Stimulated activated CD4-positive, alpha-beta T cell treated with anti-CD3 and anti-CD28 coated beads, TNF-alpha, amount 100 ng/mL, for 1 hour (primary cell): ENCODE measurements around the gene PTPA.
"Not testable (repeated sequence)": the region's sequence is repeated elsewhere in the genome, so short reads cannot be mapped to it uniquely, and the experiment has no call there.

Experiments used
- DNase-seq, 3 donors: peaks; one replicate each; pipeline ENCODE4 v3.0.0-alpha.2; 2020; ENCODE audit warnings: low read depth in 3 of 3, low spot score in 1 of 3

PTPA gene

DNA sequence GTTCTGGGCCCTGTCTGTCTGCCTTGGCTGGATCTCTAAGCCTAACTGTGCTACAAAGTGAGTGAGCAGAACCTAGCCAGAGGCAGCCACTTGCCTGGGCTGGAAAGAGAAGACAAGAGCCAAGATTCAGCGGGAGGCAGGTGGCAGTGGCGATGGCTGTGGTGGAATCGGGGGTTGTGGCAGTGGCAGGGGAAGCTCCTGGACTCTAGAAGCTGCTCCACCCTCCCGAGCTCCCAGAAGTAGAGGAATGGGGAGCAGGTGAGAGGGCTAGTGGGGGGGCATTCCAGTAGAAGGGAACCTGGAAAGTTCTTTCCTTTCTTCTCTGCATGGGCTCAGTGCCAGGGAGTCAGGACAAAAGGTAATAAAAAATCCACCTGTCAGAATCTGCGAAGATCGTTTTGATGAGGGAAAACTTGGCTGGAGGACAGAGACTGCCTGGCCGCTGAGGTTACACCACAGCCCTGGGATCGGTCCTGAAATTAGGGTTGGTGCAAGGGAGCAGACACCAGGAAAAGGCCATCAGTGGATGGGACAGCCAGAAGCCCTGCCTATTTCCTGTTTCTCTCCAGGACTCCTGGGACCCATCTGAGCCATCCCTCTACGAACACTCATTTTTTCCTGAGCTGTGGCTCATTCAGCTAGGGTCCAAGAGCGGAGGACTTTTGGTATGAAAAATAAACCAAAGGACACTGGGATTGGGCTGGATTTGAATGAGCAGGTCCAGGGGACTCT, 2.2 kb upstream of the PTPA start:
- no peak for DNase-seq

DNA sequence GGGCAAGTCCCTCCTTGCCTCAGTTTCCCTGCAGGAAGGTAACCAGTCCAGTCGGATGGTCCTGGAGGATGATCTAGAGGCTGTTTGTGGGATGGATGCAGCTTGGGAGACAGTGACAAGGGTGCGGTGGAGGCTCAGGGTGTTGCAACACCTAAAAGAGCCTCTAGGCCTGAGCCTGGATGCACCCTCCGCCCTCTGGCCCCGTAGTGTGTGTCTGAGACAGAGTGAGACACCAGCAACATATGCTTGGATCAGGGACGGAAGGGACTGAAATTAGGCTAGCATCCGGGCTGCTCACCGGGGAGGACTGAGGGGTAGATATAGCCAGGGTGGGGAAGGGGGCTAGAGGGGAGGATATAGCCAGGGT, 1.7 kb upstream of the PTPA start:
- DNase-seq: no peak

DNA sequence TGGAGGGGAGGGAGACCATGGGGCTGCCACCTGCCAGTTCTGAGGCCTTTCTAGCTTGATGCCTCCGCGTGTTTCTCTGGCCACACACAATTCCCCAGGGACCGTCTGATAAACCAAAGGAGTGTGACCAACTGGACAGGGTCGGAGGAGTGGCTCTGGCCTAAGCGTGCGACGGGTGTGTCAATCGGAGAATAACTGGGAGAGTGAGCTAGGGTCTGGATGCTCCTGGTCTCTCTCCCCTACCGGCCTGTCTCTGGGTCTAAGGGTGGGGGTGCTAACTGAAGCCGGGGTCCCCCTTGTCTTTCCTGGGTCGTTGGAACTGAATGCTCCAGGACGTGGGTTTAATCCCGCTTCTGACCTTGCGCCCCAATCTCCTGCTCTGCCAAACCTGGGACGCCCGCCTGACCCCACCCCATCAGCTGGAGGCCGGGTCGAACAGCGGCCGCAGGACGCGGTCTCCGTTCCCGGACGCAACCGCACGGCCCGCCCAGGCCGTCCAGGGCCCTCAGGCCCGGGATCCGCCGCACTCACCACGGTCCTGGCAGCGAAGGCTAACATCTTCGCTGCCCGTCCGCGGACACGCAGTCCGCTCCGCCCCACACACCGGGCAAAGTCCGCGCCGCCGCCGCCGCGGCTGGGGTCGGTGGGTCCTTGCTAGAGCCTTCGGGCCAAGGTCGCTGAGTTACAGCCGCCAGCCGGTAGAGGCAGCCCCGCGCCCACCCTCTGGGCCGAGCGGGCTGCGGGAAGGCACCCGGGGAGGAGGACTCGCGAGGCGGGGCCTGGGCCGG, 1.1 kb upstream of the PTPA start:
- DNase-seq: no peak

DNA sequence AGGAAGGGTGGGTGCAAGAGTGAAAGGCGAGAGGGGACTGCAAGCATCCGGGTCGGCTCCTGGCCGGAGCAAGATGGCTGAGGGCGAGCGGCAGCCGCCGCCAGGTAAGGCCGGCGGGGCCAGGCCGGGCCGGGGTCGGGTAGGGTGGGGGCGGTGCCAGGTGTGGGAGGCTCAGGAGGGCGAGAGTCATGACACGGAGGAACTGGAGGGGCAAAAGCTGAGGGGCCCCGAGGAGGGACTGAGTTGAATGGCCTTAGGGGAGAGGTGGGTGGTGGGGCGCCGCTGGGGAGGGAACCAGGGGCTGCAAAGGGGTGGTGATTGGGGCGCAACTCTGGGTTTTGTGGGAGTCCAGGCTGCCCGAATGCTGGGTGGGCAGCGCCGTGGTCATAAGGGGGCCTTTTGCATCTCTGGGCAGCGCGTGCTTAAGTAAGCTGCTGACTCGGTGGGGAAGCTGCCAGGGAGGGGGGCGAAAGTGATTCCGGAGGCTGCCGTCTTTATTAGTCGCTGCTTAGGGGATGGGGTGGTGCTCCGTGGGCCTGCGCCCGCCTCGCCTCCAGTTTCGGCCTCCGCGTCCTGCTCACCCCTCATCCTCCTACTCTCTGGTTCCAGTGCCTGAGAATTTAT, 425 bp downstream of the PTPA start:
- DNase-seq: no peak

DNA sequence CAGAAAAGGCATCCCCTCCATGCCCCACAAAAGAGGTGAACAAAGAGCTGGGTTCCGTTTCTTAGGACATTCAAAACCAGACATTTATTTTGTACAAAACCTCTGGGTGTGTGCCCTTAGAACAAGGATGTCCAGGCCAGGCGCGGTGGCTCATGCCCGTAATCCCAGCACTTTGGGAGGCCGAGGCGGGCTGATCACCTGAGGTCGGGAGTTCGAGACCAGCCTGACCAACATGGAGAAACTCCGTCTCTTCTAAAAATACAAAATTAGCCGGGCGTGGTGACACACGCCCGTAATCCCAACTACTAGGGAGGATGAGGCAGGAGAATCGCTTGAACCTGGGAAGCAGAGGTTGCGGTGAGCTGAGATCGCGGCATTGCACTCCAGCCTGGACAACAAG, 1.3 kb downstream of the PTPA start:
- DNase-seq: not testable (repeated sequence)

- no peak for DNase-seq
Measured at GRCh38 chr9:129113645-129114304, 2.6 kb downstream of the PTPA start.

DNA sequence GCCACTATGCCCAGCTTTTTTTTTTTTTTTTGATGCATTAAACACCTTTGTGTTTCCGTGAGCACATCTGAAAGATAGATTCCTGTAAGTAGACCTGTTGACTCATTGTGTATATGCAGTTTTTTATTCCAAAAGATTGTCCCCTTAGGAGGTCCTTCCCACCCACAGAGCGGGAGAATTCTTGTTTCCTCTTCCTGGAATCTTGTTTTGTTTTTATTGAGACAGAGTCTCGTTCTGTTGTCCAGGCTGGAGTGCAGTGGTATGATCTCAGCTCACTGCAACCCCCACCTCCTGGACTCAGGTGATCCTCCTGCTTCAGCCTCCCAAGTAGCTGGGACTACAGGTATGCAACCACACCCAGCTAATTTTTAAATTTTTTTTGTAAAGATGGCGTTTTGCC, 7.6 kb downstream of the PTPA start:
- no peak for DNase-seq

DNA sequence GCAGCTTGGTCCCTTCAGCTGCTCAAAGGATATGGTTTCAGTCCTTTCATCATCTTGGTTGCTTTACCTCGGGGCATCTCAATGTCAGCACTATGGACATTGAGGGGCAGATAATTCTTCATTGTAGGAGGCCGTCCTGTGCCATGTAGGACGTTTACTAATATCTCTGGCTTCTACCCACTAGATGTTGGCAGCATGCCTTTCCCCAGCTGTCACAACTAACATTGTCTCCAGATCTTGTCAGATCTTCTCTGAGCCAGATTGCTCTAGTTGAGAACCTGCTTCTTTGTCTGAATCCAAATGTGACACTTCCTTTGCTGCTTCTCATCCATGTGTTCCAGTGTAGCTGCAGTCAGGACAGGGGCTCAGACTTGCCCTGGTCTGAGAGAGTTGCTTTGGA, 10.3 kb downstream of the PTPA start:
- DNase-seq: no peak

- DNase-seq: no peak
Measured at GRCh38 chr9:129122133-129122532, 10.9 kb downstream of the PTPA start.

GRCh38 chr9:129122976-129123375, 11.8 kb downstream of the PTPA start:
- DNase-seq: not testable (repeated sequence)

GRCh38 chr9:129124506-129125069, 13.4 kb downstream of the PTPA start:
- no peak for DNase-seq

DNA sequence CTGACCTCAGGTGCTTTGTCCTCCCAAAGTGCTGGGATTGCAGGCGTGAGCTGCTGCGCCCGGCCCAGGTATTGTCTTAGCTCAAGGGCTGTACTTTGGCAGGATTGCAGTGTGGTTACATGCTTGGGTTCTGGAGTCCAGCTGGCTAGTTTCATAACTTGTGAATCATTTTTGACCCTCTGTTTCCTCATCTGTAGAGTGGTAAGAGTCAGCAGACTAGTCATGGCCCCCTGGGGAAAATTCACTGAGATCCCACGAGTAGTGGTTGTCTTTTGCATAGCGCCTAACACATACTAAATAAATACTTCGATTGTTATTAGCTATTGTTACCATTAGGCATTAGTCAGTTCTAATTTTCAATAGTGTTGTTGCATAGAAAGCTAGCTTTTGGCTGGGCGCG, 14.3 kb downstream of the PTPA start:
- no peak for DNase-seq

DNA sequence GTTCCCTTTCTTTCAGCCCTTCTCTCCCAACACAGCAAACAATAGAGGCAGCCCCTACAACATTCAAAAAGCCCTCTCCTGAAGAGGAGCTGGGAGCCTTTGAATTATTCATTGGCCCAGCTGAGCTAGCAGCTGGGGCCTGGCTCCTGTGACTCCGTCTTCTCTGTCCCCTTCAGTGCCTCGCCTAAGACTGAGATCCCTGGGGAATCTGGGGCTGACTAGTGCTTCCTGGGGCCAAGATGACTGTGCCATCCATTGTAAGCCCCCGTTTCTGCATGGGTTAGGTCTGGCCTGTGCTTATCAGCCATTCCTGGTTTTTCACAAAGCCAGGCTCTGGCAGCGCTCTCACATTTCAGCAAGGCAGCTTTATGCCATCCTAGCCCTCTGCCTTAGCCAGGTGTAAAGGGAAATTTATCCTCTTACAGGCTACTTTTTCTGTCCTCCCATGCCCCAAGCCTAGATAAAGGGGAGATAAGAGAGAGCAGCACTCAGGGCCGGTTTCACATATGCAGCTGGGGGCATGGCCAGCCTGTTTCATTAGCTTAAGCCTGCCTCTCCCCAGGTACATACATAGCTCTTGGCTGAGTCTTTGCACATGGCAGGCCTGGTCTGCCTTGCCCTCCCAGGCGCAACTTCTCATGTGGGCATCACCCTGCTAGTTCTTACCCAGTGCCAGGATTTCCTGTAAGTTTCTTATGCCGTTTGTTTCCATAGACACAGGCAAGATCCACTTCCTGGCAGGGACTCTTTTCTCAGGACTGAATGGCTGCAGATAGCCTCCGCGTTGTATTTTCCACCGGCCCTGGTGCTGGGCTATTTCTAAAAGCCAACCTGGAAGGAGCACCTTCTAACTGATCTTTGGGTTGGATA, 15.8 kb downstream of the PTPA start:
- no peak for DNase-seq

GRCh38 chr9:129128689-129129088, 17.5 kb downstream of the PTPA start:
- no peak for DNase-seq

DNA sequence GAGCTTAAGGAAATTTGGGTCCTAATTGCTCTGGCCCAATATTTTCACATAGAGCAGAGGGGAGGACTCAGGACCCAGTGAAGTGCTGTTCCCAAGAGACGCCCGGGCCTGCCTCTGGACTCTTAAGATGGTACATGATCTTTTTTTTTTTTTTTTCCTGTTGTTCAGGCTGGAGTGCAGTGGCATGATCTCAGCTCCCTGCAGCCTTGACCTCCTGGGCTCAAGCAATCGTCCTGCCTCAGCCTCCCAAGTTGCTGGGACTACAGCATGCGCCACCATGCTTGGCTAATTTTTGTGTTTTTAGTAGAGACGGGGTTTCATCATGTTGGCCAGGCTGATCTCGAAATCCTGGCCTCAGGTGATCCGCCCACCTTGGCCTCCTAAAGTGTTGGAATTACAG, 19.1 kb downstream of the PTPA start:
- DNase-seq: not testable (repeated sequence)

DNA sequence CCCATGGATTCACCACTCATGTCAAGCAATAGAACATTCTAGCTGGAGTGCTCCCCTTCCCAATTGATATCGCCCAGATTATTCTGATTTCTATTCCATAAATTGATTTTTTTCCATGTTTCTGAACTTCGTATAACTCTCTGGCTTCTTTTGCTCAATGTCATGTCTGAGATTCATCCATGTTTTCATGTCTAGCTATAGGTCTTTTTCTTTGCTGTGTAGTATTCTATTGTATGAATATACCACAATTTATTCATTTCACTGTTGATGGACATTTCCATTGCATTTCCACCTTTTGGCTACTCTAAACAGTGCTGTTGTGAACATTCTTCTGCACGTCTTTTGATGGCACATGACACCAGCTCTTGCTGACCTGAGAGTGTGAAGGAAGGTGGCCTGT, 19.6 kb downstream of the PTPA start:
- DNase-seq: no peak

- peak; percentile 63 to 78 (median 71) for DNase-seq
Measured at GRCh38 chr9:129131300-129132145, 20.3 kb downstream of the PTPA start.

DNA sequence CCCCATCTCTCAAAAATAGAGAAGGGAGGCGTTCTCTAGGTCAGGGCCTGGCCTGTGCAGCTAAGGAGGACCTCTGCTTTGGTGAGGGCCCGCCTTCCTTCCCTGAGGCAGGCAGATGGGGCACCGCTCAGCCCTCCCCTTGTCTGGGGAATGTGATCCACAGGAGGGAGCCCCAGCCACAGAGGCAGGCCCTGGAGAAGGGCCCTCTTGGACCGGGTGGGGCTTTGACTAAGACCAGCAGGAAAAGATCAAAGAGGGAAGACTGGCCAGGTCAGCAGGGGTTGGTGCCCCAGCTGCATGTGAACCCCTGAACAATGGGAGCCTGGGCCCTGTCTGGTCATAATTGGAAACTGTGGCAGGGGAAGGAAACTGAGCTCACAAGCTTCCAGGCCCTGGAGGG, 21.9 kb downstream of the PTPA start:
- no peak for DNase-seq

GRCh38 chr9:129135476-129135875, 24.3 kb downstream of the PTPA start:
- DNase-seq: no peak
